Panc1 (cell line): ENCODE measurements around the gene COX7B2.

Experiments used
- CTCF ChIP-seq: fragments of 450-650 bp; IDR thresholded peaks from 2 replicates; pipeline ENCODE4 v1.5.1; 2017; ENCODE audit warnings: mild to moderate bottlenecking
- POLR2AphosphoS5 ChIP-seq: IDR thresholded peaks from 2 replicates; pipeline ENCODE4 v1.6.1; 2012; ENCODE audit warnings: mild to moderate bottlenecking, low read depth, low read length, moderate library complexity
- REST ChIP-seq, 2 experiments: IDR thresholded peaks; 2 replicates each; pipeline ENCODE4 v1.6.1; 2011 to 2012; ENCODE audit warnings: low read depth in 2 of 2, control low read depth in 1 of 2, low read length in 1 of 2, mild to moderate bottlenecking in 1 of 2, moderate library complexity in 1 of 2; ENCODE audit not compliant: insufficient read depth in 1 of 2
- SIN3A ChIP-seq: IDR thresholded peaks from 2 replicates; pipeline ENCODE4 v1.6.1; 2012; ENCODE audit warnings: low read depth, mild to moderate bottlenecking, low read length, moderate library complexity, borderline replicate concordance; ENCODE audit not compliant: insufficient read depth

GRCh38 chr4:46950826-46951225, 41.8 kb upstream of the COX7B2 start:
- TF ChIP-seq CTCF (no peak), POLR2AphosphoS5 (no peak), SIN3A (no peak), REST (IDR thresholded peaks at IDR 0.05; ENCODE audit: insufficient read depth in 1 of 2, low read depth in 2 of 2, low read length in 1 of 2) (no peak)
